ENCODE measurements around the gene NRG3. TPM values are rescaled to one million over a fixed set of nuclear protein-coding genes. Genes with fewer than 3 reads are reported as not detected.
A peak's percentile ranks its signal among the peaks of the same experiment; 100 is the strongest.

NRG3 gene
- total RNA-seq, 1 donor from 2014 or later, result 32.2 TPM

GRCh38 chr10:82813856-82814255 lies 938.9 kb downstream of the NRG3 start:
- H3K27ac Mint-ChIP-seq, result peak overlapping the region; percentile 9
- H3K9me3 Mint-ChIP-seq (ENCODE audit: low read depth), result no peaks in the 10 kb centered on the region

GRCh38 chr10:82814635-82815034 lies 939.6 kb downstream of the NRG3 start:
- Mint-ChIP-seq H3K36me3 (ENCODE audit: insufficient read depth) (no peaks in the 10 kb centered on the region), H3K27me3 (no peaks in the 10 kb centered on the region), H3K4me1 (ENCODE audit: low read depth) (peaks cover 7% of the 10 kb centered on the region), H3K4me3 (ENCODE audit: low read depth) (no peak overlapping the region), H3K9me3 (ENCODE audit: low read depth) (no peaks in the 10 kb centered on the region), H3K27ac (no peak overlapping the region)
- DNase-seq (ENCODE audit: low spot score, unreplicated experiment), result no peak
- TF ChIP-seq CTCF (IDR thresholded peaks at IDR 0.05; ENCODE audit: unreplicated experiment), result no peak

More at GRCh38 chr10:82813856-82814255, 938.9 kb downstream of the NRG3 start:
- H3K4me1 Mint-ChIP-seq (ENCODE audit: low read depth), result peaks cover 7% of the 10 kb centered on the region
- DNase-seq (ENCODE audit: low spot score, unreplicated experiment), result no peak
- H3K36me3 Mint-ChIP-seq (ENCODE audit: insufficient read depth), result no peaks in the 10 kb centered on the region
- H3K27me3 Mint-ChIP-seq, result no peaks in the 10 kb centered on the region
- no peak overlapping the region for H3K4me3 Mint-ChIP-seq (ENCODE audit: low read depth)
- no peak for TF ChIP-seq CTCF (IDR thresholded peaks at IDR 0.05; ENCODE audit: unreplicated experiment)

GRCh38 chr10:82815680-82816079 lies 940.7 kb downstream of the NRG3 start:
- no peaks in the 10 kb centered on the region for H3K36me3 Mint-ChIP-seq (ENCODE audit: insufficient read depth)
- DNase-seq (ENCODE audit: low spot score, unreplicated experiment), result no peak
- no peak overlapping the region for H3K27ac Mint-ChIP-seq
- H3K4me1 Mint-ChIP-seq (ENCODE audit: low read depth), result peaks cover 7% of the 10 kb centered on the region
- H3K27me3 Mint-ChIP-seq, result no peaks in the 10 kb centered on the region
- TF ChIP-seq CTCF (IDR thresholded peaks at IDR 0.05; ENCODE audit: unreplicated experiment), result no peak
- no peaks in the 10 kb centered on the region for H3K9me3 Mint-ChIP-seq (ENCODE audit: low read depth)
- no peak overlapping the region for H3K4me3 Mint-ChIP-seq (ENCODE audit: low read depth)

GRCh38 chr10:82817676-82818422 lies 942.9 kb downstream of the NRG3 start:
- Mint-ChIP-seq H3K4me3 (ENCODE audit: low read depth) (no peak overlapping the region), H3K36me3 (ENCODE audit: insufficient read depth) (no peaks in the 10 kb centered on the region), H3K27ac (no peak overlapping the region), H3K4me1 (ENCODE audit: low read depth) (peaks cover 7% of the 10 kb centered on the region), H3K9me3 (ENCODE audit: low read depth) (no peaks in the 10 kb centered on the region), H3K27me3 (no peaks in the 10 kb centered on the region)
- no peak for DNase-seq (ENCODE audit: low spot score, unreplicated experiment)
- no peak for TF ChIP-seq CTCF (IDR thresholded peaks at IDR 0.05; ENCODE audit: unreplicated experiment)

GRCh38 chr10:82821043-82821442 lies 946.0 kb downstream of the NRG3 start:
- H3K27ac Mint-ChIP-seq, result no peak overlapping the region
- no peaks in the 10 kb centered on the region for H3K27me3 Mint-ChIP-seq
- no peak overlapping the region for H3K4me3 Mint-ChIP-seq (ENCODE audit: low read depth)
- H3K36me3 Mint-ChIP-seq (ENCODE audit: insufficient read depth), result no peaks in the 10 kb centered on the region
- no peak for TF ChIP-seq CTCF (IDR thresholded peaks at IDR 0.05; ENCODE audit: unreplicated experiment)
- H3K9me3 Mint-ChIP-seq (ENCODE audit: low read depth), result no peaks in the 10 kb centered on the region
- no peak for DNase-seq (ENCODE audit: low spot score, unreplicated experiment)
- H3K4me1 Mint-ChIP-seq (ENCODE audit: low read depth), result no peaks in the 10 kb centered on the region
